Measurements from ENCODE around the gene ASPA.
A peak's percentile ranks its signal among the peaks of the same experiment; 100 is the strongest.
"Not testable (repeated sequence)": the region's sequence is repeated elsewhere in the genome, so short reads cannot be mapped to it uniquely, and the experiment has no call there.

ASPA gene

DNA sequence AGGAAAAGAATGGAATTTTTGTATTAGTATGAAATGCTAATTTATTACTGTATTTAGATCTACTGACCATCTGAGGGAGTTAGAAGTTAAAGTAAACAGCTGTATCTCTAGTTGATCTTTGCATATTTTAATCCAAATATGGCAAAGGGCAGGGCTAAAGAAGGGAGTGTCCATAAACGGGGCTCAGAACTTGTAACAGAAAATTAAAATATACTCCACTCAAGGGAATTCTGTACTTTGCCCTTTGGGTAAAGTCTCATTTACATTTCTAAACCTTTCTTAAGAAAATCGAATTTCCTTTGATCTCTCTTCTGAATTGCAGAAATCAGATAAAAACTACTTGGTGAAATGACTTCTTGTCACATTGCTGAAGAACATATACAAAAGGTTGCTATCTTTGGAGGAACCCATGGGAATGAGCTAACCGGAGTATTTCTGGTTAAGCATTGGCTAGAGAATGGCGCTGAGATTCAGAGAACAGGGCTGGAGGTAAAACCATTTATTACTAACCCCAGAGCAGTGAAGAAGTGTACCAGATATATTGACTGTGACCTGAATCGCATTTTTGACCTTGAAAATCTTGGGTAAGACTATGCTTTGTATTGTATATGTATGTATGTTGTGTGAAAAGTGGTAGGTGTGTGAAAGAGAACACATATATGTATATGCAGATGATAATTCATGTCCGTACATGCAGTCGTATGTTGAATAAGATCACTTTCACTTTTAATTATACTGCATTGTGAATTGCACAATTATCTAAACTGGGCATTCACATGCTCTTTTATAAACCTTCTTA lies at the start of gene ASPA:
ASPA (plus strand) TSS at position 186 of the 799 bp plus-strand sequence; CDS start at position 349, 163 bp downstream.
- DNase-seq, result no peak

- peak in 1 of 2 donors; percentile 41 for DNase-seq
Measured at GRCh38 chr17:3433215-3433614, 42.6 kb upstream of the ASPA start.

DNA sequence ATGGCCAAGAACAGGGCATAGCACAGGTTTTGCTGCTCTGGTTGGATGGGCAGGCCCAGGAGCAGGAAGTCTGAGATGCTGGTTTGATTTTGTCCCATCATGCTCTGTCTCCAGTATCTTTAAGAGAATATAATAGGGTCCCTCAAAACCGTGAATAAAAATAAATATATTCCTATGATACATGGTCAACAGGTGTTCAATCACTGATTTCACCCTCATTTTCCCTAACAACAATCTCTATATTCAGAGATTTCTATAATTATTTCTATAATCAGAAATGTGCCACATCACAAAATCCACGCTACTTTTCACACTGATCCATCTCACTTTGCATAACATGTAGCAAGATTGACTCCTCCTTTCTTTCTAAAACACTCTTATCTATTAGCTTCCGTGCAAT lies 42.1 kb upstream of the ASPA start, which contains the start of gene OR1E2:
OR1E2 (minus strand) TSS at position 101 of the 400 bp plus-strand sequence; CDS start at position 101, 0 bp downstream.
- no peak for DNase-seq

- DNase-seq, result no peak
Measured at GRCh38 chr17:3438368-3438767, 37.4 kb upstream of the ASPA start.

DNA sequence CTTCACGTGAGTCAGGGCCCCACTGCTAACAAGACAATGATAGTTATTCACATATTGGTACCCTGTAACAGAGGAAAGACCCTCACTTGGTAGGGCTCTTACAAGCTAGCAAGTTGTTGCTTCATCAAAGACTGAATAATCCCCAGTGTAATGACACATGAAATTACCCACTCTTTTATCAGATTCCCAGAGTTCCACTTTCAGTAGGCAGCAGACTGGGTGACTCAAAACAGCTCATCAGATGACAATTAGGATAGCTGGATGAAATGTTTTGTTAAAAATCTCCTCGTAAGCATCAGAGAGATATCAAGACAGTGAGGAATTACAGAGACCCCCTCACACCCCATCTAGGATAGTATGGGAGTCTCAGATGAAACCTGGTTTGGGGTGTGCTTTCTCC lies 35.3 kb upstream of the ASPA start:
- DNase-seq, result no peak

DNA sequence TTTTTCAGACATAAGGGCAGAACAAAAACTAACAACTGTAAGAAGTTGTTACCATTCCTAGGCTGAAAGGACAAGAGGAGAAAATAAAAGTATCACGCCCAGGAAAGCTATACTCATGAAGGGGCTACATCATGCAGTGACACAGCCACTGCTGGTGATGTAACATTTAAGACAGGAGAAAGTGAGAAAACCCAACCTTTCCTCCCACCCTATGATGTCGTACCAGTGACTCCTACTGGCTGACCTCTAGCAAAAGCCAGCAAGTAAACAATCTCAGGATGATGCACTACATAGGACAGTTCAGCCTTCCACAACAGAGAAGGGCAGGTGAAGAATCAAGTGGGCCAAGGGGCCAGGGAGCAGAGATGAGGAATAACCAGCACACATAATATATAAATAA lies 28.2 kb upstream of the ASPA start:
- DNase-seq, result no peak

DNA sequence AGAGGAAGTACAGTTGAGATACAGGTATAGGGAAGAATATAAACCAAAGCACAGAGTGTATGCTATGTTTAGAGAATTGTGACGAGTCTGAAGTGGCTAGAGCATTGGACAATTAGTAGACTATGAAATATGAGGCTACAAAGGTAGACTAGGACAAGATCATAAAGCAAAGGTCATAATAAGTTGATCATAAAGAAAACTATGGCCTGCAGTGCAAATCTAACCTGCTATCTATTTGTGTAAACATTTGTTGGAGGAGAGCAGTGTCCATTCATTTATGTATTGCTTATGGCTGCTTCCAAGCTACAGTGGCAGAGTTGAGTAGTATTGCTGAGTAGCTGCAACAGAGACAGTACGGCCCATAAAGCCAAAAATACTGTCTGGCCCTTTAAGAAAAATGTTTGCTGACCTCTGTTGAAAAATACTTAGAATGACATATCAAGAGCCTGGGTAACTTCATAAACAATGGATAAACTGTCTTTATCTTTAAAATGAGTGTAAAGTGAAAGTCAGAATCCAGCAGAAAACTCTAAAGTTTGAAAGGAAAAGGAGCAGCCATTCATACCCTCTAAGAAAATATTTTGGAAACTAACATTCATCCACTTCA lies 27.6 kb upstream of the ASPA start:
- DNase-seq, result no peak

DNA sequence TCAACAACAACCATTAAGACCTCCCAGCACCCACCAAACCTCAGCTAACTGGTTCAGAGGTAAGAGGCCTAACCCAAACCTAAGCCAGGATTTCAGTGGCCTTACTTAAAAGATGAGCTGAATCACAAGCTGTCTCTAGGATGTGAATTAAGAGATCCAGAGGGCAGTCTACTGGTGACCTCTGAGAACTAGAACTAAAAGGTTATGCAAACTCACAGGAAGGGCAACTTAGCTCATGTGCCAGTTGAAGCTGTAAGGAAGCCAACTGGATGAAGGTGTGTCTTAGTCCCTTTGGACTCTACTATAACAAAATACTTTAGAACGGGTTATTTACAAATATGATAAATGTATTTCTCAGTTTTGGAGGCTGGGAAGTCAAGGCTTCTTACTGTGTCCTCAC lies 9.4 kb upstream of the ASPA start:
- not testable (repeated sequence) for DNase-seq

DNA sequence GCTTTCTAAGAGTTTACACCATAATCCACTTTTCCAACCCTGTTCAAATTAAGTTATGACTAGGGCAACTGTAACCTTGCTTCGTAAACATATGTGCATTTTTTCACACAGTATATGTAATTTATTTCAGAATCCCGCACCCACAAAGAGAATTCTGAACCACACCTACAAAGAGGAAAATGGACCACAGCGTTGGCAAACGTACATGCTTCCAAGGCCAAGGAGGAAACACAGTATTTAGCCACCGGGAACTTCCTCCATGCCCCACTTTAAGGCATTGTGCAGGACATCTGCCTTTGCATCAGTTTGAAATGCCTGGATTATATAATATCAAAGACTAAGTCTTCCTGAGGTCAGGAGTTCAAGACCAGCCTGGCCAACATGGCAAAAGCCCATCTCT lies 6.3 kb upstream of the ASPA start:
- no peak for DNase-seq

DNA sequence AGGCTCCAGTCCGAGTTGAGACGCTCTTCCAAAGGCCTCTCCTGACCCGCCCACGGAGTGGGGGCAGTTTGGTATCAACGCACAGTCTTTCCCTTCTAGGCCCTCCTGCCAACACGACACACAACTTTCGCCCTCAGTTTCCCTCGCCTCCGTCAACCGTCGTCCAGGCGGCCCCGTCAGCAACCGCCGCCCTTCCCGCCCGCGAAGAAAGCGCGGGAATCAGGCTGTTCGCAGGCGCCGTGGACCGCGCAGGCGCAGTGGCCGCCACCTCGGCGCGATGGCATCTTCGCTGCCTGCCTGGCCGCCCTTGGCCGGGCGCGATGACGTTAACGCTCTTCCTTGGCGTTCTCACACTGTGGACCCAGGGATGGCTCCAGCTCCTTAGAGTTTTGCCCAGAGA lies 4.2 kb upstream of the ASPA start, which contains the start of gene SPATA22:
SPATA22 (minus strand) TSS at position 221 of the 400 bp plus-strand sequence. CDS start 2,494 bp downstream, outside the sequence.
- no peak for DNase-seq

DNA sequence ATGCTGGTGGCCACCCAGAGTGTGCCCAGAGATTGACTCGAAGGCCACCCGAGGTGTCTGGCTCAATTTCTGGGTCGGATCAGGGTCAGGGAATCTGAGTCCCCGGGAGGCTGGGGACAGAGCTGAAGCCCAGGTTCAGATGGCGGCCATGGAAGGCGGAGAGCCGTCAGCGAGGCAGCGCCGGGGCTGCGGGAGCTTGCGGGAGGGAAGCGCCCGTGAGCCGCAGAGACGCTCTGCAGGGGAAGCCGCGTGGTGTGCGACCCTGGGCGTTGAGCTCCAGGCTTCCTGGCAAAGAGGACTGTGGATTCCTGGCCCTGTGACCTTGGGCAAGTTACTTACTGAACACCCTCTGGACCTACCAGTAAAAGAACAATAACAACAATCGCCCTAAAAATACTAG lies 3.7 kb upstream of the ASPA start:
- DNase-seq, result no peak

DNA sequence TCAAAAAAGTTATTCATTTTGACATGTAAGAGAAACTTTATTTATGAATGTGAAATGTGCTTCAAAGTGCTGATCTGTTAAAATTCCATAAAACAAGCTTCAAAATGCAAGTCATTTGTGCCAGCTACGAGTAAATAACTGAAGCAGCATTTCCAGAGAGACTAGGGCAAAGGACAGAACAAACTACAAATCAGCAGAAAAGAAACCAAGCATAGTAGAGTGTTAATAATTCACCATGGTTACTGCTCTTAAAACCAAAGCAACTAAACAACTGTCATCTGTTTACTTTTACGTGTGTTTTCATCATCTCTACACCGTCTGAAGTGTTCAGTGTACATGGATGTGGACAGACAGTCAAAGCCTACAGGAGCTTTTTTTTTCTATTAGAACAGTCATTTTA lies 1.6 kb upstream of the ASPA start:
- DNase-seq, result no peak

DNA sequence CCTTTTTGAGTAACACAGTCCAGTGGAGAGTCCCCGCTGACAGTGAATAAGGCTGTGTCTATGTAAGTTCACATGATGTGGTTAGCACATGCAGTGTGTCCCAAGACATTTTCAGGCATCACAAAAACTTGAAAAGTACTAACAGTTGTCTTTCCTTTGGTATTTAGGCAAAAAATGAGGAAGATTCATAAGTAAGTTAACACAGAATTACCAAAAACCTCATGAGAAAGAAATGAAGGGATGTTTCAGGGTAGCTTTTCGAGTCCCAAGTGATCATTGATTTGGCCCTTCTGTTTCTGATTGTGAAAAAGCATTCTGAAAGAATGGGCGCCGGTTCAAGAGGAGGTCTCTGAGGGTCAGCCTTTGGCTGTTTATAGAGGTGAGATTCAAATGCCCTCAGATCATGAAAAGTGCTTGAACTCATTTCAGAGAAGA lies 529 bp upstream of the ASPA start:
- DNase-seq, result no peak

- no peak for DNase-seq
Measured at GRCh38 chr17:3479988-3480387, 4.2 kb downstream of the ASPA start.

DNA sequence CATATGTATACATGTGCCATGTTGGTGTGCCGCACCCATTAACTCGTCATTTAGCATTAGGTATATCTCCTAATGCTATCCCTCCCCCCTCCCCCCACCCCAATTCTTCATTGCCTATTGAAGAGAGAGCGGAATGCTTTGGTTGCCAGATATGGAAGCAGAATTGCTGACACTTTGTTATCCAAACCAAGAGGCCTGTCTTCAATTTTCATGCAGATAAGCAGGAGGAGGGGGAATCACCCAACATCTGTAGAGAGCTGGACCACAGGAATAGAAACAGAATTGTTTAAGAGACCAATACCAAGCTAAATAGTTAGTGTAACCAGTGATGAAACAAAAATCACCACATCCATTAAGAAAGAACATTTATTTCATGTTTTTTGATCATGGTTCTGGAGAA lies 7.1 kb downstream of the ASPA start:
- DNase-seq, result no peak

GRCh38 chr17:3485481-3486068 lies 9.8 kb downstream of the ASPA start:
- DNase-seq, result no peak

DNA sequence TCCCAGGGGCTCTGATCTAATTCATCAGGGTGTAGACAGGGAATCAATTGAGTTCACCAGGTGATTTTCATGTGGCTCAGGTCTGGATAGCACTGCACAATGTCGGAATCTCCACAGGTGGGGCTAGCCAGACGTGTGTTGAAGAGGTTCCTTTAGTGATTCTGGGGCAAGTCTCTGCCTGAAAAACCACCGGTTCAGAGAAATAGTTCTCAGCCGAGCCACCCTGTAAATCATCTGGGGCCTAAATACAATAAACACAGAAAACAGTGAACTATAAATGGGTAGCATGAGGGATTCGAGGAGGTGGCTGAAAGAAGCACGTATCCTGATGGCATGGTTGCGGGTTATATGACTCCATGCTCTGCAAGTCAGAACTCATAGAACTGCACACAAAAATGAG lies 21.3 kb downstream of the ASPA start:
- no peak for DNase-seq

GRCh38 chr17:3501344-3501743 lies 25.5 kb downstream of the ASPA start:
- DNase-seq, result no peak

DNA sequence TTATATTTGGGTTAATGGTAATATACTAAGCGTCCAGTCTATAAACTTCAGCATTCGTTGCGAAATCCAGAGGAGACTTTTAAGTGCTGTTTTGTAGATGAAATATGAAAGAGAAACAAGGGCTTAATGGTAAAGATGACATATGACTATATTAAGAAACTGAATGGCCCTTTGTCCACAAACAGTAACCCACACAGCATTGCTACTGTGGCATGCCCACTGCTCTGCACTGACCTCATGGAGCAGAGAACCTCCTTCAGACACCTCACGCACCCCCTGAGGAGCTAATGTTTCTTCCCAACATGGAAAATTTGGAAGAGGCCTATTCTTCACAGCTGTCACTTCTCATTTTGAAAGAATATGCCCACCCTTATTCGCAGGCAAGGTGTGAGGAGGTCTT lies 26.7 kb downstream of the ASPA start:
- DNase-seq, result no peak

DNA sequence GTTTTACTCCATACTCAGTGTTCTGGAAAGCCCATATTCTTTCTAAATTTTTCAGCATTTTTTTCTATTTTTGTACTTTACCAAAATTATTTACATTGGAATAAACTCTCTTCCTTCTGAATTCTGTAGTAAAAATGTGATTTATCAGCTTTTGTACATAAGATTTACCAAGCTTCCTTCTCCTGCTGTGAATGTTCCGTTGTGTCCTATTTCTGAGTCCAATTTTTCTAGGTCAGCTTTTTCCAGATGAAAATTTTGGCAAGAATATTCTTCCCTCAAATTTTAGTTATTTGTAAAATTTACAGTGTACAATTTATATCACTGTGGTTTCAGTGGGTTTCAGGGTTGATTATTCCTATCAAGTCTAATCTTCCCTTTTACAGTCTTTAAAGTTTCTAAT lies 27.5 kb downstream of the ASPA start:
- no peak for DNase-seq

DNA sequence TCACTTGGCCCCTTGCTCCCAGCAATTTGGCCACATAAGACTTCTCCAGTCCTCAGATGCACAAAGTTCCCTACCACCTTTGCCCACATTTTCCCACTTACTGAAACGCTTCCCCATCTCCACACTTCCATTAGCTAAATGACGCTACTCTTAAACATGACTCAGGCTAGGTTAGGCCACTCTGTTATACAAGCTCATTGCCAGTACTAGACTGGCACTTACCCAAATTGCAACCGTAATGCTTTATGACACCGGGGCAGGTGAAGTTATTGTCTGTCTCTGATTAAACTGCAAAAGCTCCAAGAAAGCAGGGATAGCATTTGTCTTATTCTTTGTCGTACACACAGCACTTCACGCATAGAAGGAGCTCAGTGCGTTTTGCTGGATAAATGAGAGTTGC lies 29.2 kb downstream of the ASPA start:
- DNase-seq, result no peak

GRCh38 chr17:3506054-3506453 lies 30.3 kb downstream of the ASPA start:
- DNase-seq, result no peak

- no peak for DNase-seq
Measured at GRCh38 chr17:3507071-3507470, 31.3 kb downstream of the ASPA start.

- DNase-seq, result no peak
Measured at GRCh38 chr17:3507869-3508268, 32.1 kb downstream of the ASPA start.

Data from bone marrow (tissue), 2 donors.